ENCODE data around the gene CCDC148. TPM values are rescaled to one million over a fixed set of nuclear protein-coding genes. Genes with fewer than 3 reads are reported as not detected.

The CCDC148 gene
- total RNA-seq, 4 donors from 2014 or later = not detected

- H3K4me3 ChIP-seq = no peak overlapping the region
- no peak for DNase-seq
- no peaks in the 10 kb centered on the region for H3K36me3 ChIP-seq
- TF ChIP-seq POLR2A (IDR thresholded peaks at IDR 0.05) (no peak), CTCF (IDR thresholded peaks at IDR 0.05) (no peak)
- H3K27me3 ChIP-seq = no peaks in the 10 kb centered on the region
- no peak overlapping the region for H3K27ac ChIP-seq
- no peaks in the 10 kb centered on the region for H3K4me1 ChIP-seq
- no peaks in the 10 kb centered on the region for H3K9me3 ChIP-seq
Measured at GRCh38 chr2:158269143-158269542, 187.4 kb downstream of the CCDC148 start.

GRCh38 chr2:158266111-158266510 lies 190.4 kb downstream of the CCDC148 start:
- no peaks in the 10 kb centered on the region for H3K9me3 ChIP-seq
- no peak for DNase-seq
- no peaks in the 10 kb centered on the region for H3K4me1 ChIP-seq
- no peaks in the 10 kb centered on the region for H3K36me3 ChIP-seq
- TF ChIP-seq POLR2A (IDR thresholded peaks at IDR 0.05) (no peak), CTCF (IDR thresholded peaks at IDR 0.05) (no peak)
- no peak overlapping the region for H3K4me3 ChIP-seq
- H3K27me3 ChIP-seq = no peaks in the 10 kb centered on the region
- no peak overlapping the region for H3K27ac ChIP-seq

GRCh38 chr2:158255257-158255656 lies 201.3 kb downstream of the CCDC148 start:
- Histone ChIP-seq H3K27ac (no peak overlapping the region), H3K27me3 (no peaks in the 10 kb centered on the region), H3K4me1 (no peaks in the 10 kb centered on the region), H3K36me3 (no peaks in the 10 kb centered on the region), H3K9me3 (no peaks in the 10 kb centered on the region), H3K4me3 (no peak overlapping the region)
- TF ChIP-seq CTCF (IDR thresholded peaks at IDR 0.05) (no peak), POLR2A (IDR thresholded peaks at IDR 0.05) (no peak)
- no peak for DNase-seq

- Histone ChIP-seq H3K27ac (no peak overlapping the region), H3K36me3 (no peaks in the 10 kb centered on the region), H3K4me3 (no peak overlapping the region), H3K27me3 (no peaks in the 10 kb centered on the region), H3K9me3 (no peaks in the 10 kb centered on the region), H3K4me1 (no peaks in the 10 kb centered on the region)
- no peak for DNase-seq
- no peak for TF ChIP-seq POLR2A (IDR thresholded peaks at IDR 0.05)
- no peak for TF ChIP-seq CTCF (IDR thresholded peaks at IDR 0.05)
Measured at GRCh38 chr2:158253170-158253569, 203.4 kb downstream of the CCDC148 start.

- DNase-seq = no peak
- no peak overlapping the region for H3K4me3 ChIP-seq
- H3K4me1 ChIP-seq = no peaks in the 10 kb centered on the region
- no peaks in the 10 kb centered on the region for H3K36me3 ChIP-seq
- H3K27ac ChIP-seq = no peak overlapping the region
- TF ChIP-seq CTCF (IDR thresholded peaks at IDR 0.05) (no peak), POLR2A (IDR thresholded peaks at IDR 0.05) (no peak)
- H3K27me3 ChIP-seq = no peaks in the 10 kb centered on the region
- H3K9me3 ChIP-seq = no peaks in the 10 kb centered on the region
Measured at GRCh38 chr2:158251356-158251755, 205.2 kb downstream of the CCDC148 start.

GRCh38 chr2:158243392-158243791 lies 213.2 kb downstream of the CCDC148 start:
- Histone ChIP-seq H3K27me3 (no peaks in the 10 kb centered on the region), H3K4me1 (no peaks in the 10 kb centered on the region), H3K36me3 (no peaks in the 10 kb centered on the region), H3K4me3 (no peak overlapping the region), H3K9me3 (no peaks in the 10 kb centered on the region), H3K27ac (no peak overlapping the region)
- no peak for DNase-seq
- TF ChIP-seq POLR2A (IDR thresholded peaks at IDR 0.05) = no peak
- TF ChIP-seq CTCF (IDR thresholded peaks at IDR 0.05) = no peak

All from Peyer's patch (tissue), 4 donors.